Uterus (tissue), 4 donors: ENCODE data around the gene CDH16. TPM values are rescaled to one million over a fixed set of nuclear protein-coding genes. Genes with fewer than 3 reads are reported as not detected.

Experiments
- DNase-seq, 2 donors: peaks; one replicate each; pipeline ENCODE4 v3.0.0-alpha.2; 2019 to 2020
- H3K27ac ChIP-seq, 2 donors: fragments of 200-600 bp; sonication (generic); 1 replicate in 1 of 2; 2 replicates in 1 of 2; pipeline ENCODE4 v1.5.1; 2016 to 2018
- H3K27me3 ChIP-seq, 2 donors: fragments of 200-600 bp; sonication (generic); one replicate each; pipeline ENCODE4 v1.5.1; 2018 to 2019; ENCODE audit warnings: control low read depth in 1 of 2
- H3K36me3 ChIP-seq, 2 donors: fragments of 200-600 bp; sonication (generic); one replicate each; pipeline ENCODE4 v1.5.1; 2019; ENCODE audit warnings: control low read depth in 1 of 2
- H3K4me1 ChIP-seq, 2 donors: fragments of 200-600 bp; sonication (generic); one replicate each; pipeline ENCODE4 v1.5.1; 2018 to 2019; ENCODE audit warnings: control low read depth in 1 of 2
- H3K4me3 ChIP-seq, 2 donors: fragments of 200-600 bp; sonication (generic); 1 replicate in 1 of 2; 2 replicates in 1 of 2; pipeline ENCODE4 v1.5.1; 2018 to 2019; ENCODE audit warnings: mild to moderate bottlenecking in 1 of 2
- H3K9me3 ChIP-seq, 2 donors: fragments of 200-600 bp; sonication (generic); one replicate each; pipeline ENCODE4 v1.5.1; 2019; ENCODE audit warnings: control low read depth in 1 of 2
- CTCF ChIP-seq, 4 experiments: fragments of 200-600 bp in 2 of 4; fragments of 450-650 bp in 2 of 4; sonication (generic) in 2 of 4; IDR thresholded peaks; one replicate each; pipeline ENCODE4 v1.5.1; 2016 to 2019; ENCODE audit warnings: antibody characterized with exemption in 4 of 4, mild to moderate bottlenecking in 2 of 4, moderate library complexity in 1 of 4
- POLR2A ChIP-seq, 2 donors: fragments of 450-650 bp; IDR thresholded peaks; one replicate each; pipeline ENCODE4 v1.6.1; 2016; ENCODE audit warnings: antibody characterized with exemption in 2 of 2, mild to moderate bottlenecking in 1 of 2, moderate library complexity in 1 of 2
- intact Hi-C: fragments of 100-400 bp; cut with DNase I; formaldehyde crosslinking; loops from one replicate; pipeline ENCODE4 v1.15.1; 2023; ENCODE audit warnings: low total_unique reads
- total RNA-seq, 4 donors: library from RNA; depleted of rRNA in 3 of 4; stranded (reverse); fragments of >200 nt in 3 of 4; gene quantifications; one replicate each; pipeline versions ENCODE4 v1.1.0 to v1.2.4, GENCODE V29; 2014 to 2023
- donor health status: DM: yes; HTN: yes; CAD: no.

Gene CDH16
- 10 to 100 TPM in 1 of 4 donors, not detected in 3; 12.6 TPM for total RNA-seq

- no peak for DNase-seq
Measured at GRCh38 chr16:66918803-66919568, at the start of gene CDH16. Gene CDH16 (minus strand): TSS chr16:66918885. CDS start chr16:66918065, 820 bp downstream.

GRCh38 chr16:66964049-66964448, 45.4 kb upstream of the CDH16 start:
- no peaks in the 10 kb centered on the region for H3K9me3 ChIP-seq
- H3K4me1 ChIP-seq, result no peaks in the 10 kb centered on the region
- H3K36me3 ChIP-seq, result no peaks in the 10 kb centered on the region
- no peak for TF ChIP-seq POLR2A (IDR thresholded peaks at IDR 0.05)
- no peak for TF ChIP-seq CTCF (IDR thresholded peaks at IDR 0.05)
- DNase-seq, result no peak
- no peak overlapping the region for H3K27ac ChIP-seq
- H3K27me3 ChIP-seq, result no peaks in the 10 kb centered on the region
- H3K4me3 ChIP-seq, result no peak overlapping the region
- intact Hi-C loops, result no loop called here

More at GRCh38 chr16:66918803-66919568, at the start of gene CDH16:
- TF ChIP-seq POLR2A (IDR thresholded peaks at IDR 0.05) (no peak), CTCF (IDR thresholded peaks at IDR 0.05) (no peak)
- Histone ChIP-seq H3K4me3 (no peak within 1 kb of the TSS), H3K36me3 (no peaks in the 10 kb centered on the region), H3K4me1 (no peaks in the 10 kb centered on the region), H3K9me3 (no peaks in the 10 kb centered on the region), H3K27me3 (no peaks in the 10 kb centered on the region), H3K27ac (no peak within 1 kb of the TSS)
- intact Hi-C loops, result no loop called here

GRCh38 chr16:66961914-66962313, 43.2 kb upstream of the CDH16 start:
- DNase-seq, result no peak
- TF ChIP-seq POLR2A (IDR thresholded peaks at IDR 0.05) (no peak), CTCF (IDR thresholded peaks at IDR 0.05) (no peak)
- H3K27ac ChIP-seq, result no peak overlapping the region
- no peaks in the 10 kb centered on the region for H3K36me3 ChIP-seq
- intact Hi-C loops, result no loop called here
- no peak overlapping the region for H3K4me3 ChIP-seq
- no peaks in the 10 kb centered on the region for H3K9me3 ChIP-seq
- H3K4me1 ChIP-seq, result no peaks in the 10 kb centered on the region
- no peaks in the 10 kb centered on the region for H3K27me3 ChIP-seq

- Histone ChIP-seq H3K4me3 (no peak within 1 kb of the TSS), H3K27ac (no peak within 1 kb of the TSS), H3K9me3 (no peaks in the 10 kb centered on the region), H3K4me1 (no peaks in the 10 kb centered on the region), H3K36me3 (no peaks in the 10 kb centered on the region), H3K27me3 (no peaks in the 10 kb centered on the region)
- no peak for DNase-seq
- intact Hi-C loops, result no loop called here
- TF ChIP-seq CTCF (IDR thresholded peaks at IDR 0.05) (peak in 2 of 4 experiments; percentile 32 to 34), POLR2A (IDR thresholded peaks at IDR 0.05) (no peak)
Measured at GRCh38 chr16:66961065-66961744, 42.5 kb upstream of the CDH16 start, which contains the start of gene CES3. Gene CES3 (plus strand): TSS chr16:66961266. CDS start chr16:66961308, 42 bp downstream.

GRCh38 chr16:66960270-66960669, 41.6 kb upstream of the CDH16 start:
- Histone ChIP-seq H3K4me3 (no peak overlapping the region), H3K36me3 (no peaks in the 10 kb centered on the region), H3K27ac (no peak overlapping the region), H3K4me1 (no peaks in the 10 kb centered on the region), H3K27me3 (no peaks in the 10 kb centered on the region), H3K9me3 (no peaks in the 10 kb centered on the region)
- DNase-seq, result no peak
- no peak for TF ChIP-seq CTCF (IDR thresholded peaks at IDR 0.05)
- TF ChIP-seq POLR2A (IDR thresholded peaks at IDR 0.05), result no peak
- intact Hi-C loops, result no loop called here
